CD4-positive, alpha-beta T cell (primary cell): ENCODE measurements around the gene RIPK3. TPM values are rescaled to one million over a fixed set of nuclear protein-coding genes. Genes with fewer than 3 reads are reported as not detected.

Experiments used
- ATAC-seq: fragments of 200-7000 bp; cut with Tn5 transposase; one replicate; pipeline ENCODE4 v1.10.0; 2022; ENCODE audit warnings: mild to moderate bottlenecking; ENCODE audit not compliant: poor library complexity
- CTCF ChIA-PET: fragments of 350-600 bp; sonication (Branson Sonifier 250); formaldehyde crosslinking; loops from one replicate; lab custom pipeline; 2021; ENCODE audit warnings: antibody characterized with exemption, inconsistent platforms; lab: Charles Lee
- POLR2A ChIA-PET: fragments of 350-600 bp; sonication (Branson Sonifier 250); formaldehyde crosslinking; loops from one replicate; lab custom pipeline; 2021; ENCODE audit warnings: antibody characterized with exemption, inconsistent platforms; lab: Charles Lee
- DNase-seq, 14 experiments: peaks; one replicate each; pipeline ENCODE4 v3.0.0-alpha.2; 2013 to 2020; ENCODE audit warnings: mixed read lengths in 2 of 14
- H3K27ac ChIP-seq, 2 donors: one replicate each; pipeline versions ENCODE4 v1.5.1 to v1.7.0; 2013; ENCODE audit warnings: low read length in 2 of 2, low read depth in 1 of 2, mild to moderate bottlenecking in 1 of 2
- H3K27me3 ChIP-seq, 2 experiments: 1 replicate in 1 of 2; 2 replicates in 1 of 2; pipeline versions ENCODE4 v1.6.1 to v1.7.0; 2013; ENCODE audit warnings: low read length in 2 of 2, control low read depth in 1 of 2, mild to moderate bottlenecking in 1 of 2, moderate library complexity in 1 of 2; ENCODE audit not compliant: insufficient read depth in 2 of 2, control insufficient read depth in 1 of 2
- H3K36me3 ChIP-seq: one replicate; pipeline ENCODE4 v1.6.1; 2013; ENCODE audit warnings: low read length, control low read depth; ENCODE audit not compliant: insufficient read depth
- H3K4me1 ChIP-seq: one replicate; pipeline ENCODE4 v1.6.1; 2013; ENCODE audit warnings: low read length, control low read depth; ENCODE audit not compliant: insufficient read depth
- H3K4me3 ChIP-seq: one replicate; pipeline ENCODE4 v1.5.1; 2013; ENCODE audit warnings: mild to moderate bottlenecking, low read length, moderate library complexity
- H3K9me3 ChIP-seq, 2 experiments: 1 replicate in 1 of 2; 2 replicates in 1 of 2; pipeline versions ENCODE4 v1.6.1 to v1.7.0; 2013; ENCODE audit warnings: low read length in 2 of 2, mild to moderate bottlenecking in 2 of 2, control low read depth in 1 of 2, moderate library complexity in 1 of 2; ENCODE audit not compliant: control insufficient read depth in 1 of 2, insufficient read depth in 1 of 2
- H3K27ac Mint-ChIP-seq: one replicate; pipeline ENCODE4 v1.8.0; 2020; ENCODE audit warnings: mixed read lengths
- H3K27me3 Mint-ChIP-seq: one replicate; pipeline ENCODE4 v1.8.0; 2021; ENCODE audit warnings: mixed read lengths
- H3K36me3 Mint-ChIP-seq: one replicate; pipeline ENCODE4 v1.8.0; 2021; ENCODE audit warnings: low read depth, mixed read lengths
- H3K4me1 Mint-ChIP-seq: one replicate; pipeline ENCODE4 v1.8.0; 2021; ENCODE audit warnings: low read depth, mixed read lengths
- H3K4me3 Mint-ChIP-seq: one replicate; pipeline ENCODE4 v1.8.0; 2020; ENCODE audit warnings: mild to moderate bottlenecking, mixed read lengths
- H3K9me3 Mint-ChIP-seq: one replicate; pipeline ENCODE4 v1.8.0; 2020; ENCODE audit warnings: mixed read lengths
- intact Hi-C, 2 experiments: fragments of 100-400 bp; cut with DNase I in 1 of 2; cut with micrococcal nuclease in 1 of 2; formaldehyde crosslinking; loops; one replicate each; pipeline versions ENCODE4 v1.15.1 to v1.9.0; 2023 to 2025; cut with DNase I, micrococcal nuclease
- total RNA-seq, 174 experiments: library from RNA in 2 of 174; stranded (reverse) in 2 of 174; gene quantifications; one replicate each; pipeline ENCODE4 v1.2.3 and lab custom pipeline; 2021 to 2026
- TF ChIP-seq, protein P1 (sequence below): fragments of 200-600 bp; IDR thresholded peaks from one replicate; pipeline ENCODE4 v1.8.0; 2022; ENCODE audit warnings: antibody characterized with exemption, mild to moderate bottlenecking

RIPK3 gene
- total RNA-seq, 2 experiments from 2014 or later, result 18.1 to 18.9 TPM

DNA sequence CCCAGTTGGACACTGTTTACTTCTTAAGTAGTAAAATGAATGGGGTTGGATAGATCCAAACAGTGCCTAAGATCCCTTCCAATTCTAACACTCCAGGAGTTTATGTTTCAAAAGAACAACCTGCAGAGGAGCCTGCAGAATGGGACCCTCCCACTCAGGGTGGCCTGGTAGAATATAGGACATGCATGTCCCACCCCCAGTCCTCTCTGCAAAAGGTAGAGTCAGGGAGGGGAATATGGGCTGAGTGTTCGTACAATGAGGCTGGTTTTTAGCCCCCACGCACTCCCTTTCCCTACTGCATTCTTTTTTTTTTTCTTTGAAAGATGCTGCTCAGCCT is 47.2 kb upstream of the RIPK3 start:
- Mint-ChIP-seq H3K27ac (no peak overlapping the region), H3K4me3 (no peak overlapping the region), H3K4me1 (no peaks in the 10 kb centered on the region), H3K27me3 (peaks cover 28% of the 10 kb centered on the region), H3K9me3 (no peaks in the 10 kb centered on the region), H3K36me3 (no peaks in the 10 kb centered on the region)
- no peak overlapping the region for H3K4me3 ChIP-seq
- H3K4me1 ChIP-seq, result no peaks in the 10 kb centered on the region
- H3K27me3 ChIP-seq, result peaks cover 0 to 10% of the 10 kb centered on the region in 2 experiments
- ATAC-seq, result no peak
- no peaks in the 10 kb centered on the region for H3K9me3 ChIP-seq
- POLR2A ChIA-PET, result no interaction called here
- DNase-seq, result no peak
- intact Hi-C loops, result no loop called here
- no peaks in the 10 kb centered on the region for H3K36me3 ChIP-seq
- no peak overlapping the region for H3K27ac ChIP-seq
- CTCF ChIA-PET, result no interaction called here
- TF ChIP-seq, protein P1, sequence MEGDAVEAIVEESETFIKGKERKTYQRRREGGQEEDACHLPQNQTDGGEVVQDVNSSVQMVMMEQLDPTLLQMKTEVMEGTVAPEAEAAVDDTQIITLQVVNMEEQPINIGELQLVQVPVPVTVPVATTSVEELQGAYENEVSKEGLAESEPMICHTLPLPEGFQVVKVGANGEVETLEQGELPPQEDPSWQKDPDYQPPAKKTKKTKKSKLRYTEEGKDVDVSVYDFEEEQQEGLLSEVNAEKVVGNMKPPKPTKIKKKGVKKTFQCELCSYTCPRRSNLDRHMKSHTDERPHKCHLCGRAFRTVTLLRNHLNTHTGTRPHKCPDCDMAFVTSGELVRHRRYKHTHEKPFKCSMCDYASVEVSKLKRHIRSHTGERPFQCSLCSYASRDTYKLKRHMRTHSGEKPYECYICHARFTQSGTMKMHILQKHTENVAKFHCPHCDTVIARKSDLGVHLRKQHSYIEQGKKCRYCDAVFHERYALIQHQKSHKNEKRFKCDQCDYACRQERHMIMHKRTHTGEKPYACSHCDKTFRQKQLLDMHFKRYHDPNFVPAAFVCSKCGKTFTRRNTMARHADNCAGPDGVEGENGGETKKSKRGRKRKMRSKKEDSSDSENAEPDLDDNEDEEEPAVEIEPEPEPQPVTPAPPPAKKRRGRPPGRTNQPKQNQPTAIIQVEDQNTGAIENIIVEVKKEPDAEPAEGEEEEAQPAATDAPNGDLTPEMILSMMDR, result no peak

DNA sequence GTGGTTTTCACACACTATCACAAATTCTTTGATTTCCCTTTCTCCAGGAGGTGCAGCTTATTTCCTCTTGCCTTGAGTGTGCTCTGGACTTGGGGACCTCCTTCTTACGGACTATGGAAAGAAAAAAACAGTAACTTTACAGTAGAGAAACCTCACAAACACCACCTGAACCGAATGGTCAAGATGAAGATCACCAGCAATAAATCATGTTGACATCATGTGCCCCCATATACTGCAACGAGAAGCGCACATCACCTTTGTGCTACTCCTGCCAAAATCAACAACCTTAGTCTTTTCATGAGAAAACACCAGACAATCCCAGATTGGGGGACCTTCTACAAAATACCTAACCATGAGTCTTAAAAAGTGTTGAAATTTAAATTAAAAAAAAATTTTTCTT is 45.7 kb upstream of the RIPK3 start:
- Histone ChIP-seq H3K4me3 (no peak overlapping the region), H3K4me1 (no peaks in the 10 kb centered on the region), H3K9me3 (no peaks in the 10 kb centered on the region), H3K27me3 (peaks cover 0 to under 1% of the 10 kb centered on the region in 2 experiments), H3K36me3 (no peaks in the 10 kb centered on the region), H3K27ac (no peak overlapping the region)
- Mint-ChIP-seq H3K27me3 (peaks cover 23% of the 10 kb centered on the region), H3K4me3 (no peak overlapping the region), H3K9me3 (no peaks in the 10 kb centered on the region), H3K36me3 (no peaks in the 10 kb centered on the region), H3K4me1 (no peaks in the 10 kb centered on the region), H3K27ac (no peak overlapping the region)
- intact Hi-C loops, result no loop called here
- DNase-seq (no peak), ATAC-seq (no peak)
- ChIA-PET CTCF (no interaction called here), POLR2A (no interaction called here)
- TF ChIP-seq, protein P1, result no peak

DNA sequence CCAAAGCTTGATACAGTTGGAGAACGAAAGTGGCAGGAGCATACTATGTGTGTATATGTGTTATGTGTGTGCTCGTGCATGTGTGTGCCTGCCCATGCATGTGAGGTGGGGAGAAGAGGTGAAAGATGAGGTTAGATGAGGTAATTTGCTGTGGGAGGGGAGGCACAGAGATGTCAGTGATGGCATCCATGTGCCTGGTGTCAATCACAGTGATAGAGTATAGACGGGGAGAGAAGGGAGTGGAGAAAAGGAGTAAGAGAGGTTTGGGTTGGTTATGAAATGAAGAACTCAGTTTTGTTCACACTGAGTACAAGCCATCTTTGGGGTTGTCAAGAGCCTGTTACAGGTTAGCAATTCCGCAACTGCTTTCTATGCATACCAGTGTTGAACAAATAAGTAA is 44.4 kb upstream of the RIPK3 start:
- Histone ChIP-seq H3K4me3 (no peak overlapping the region), H3K9me3 (no peaks in the 10 kb centered on the region), H3K27ac (no peak overlapping the region), H3K36me3 (no peaks in the 10 kb centered on the region), H3K4me1 (no peaks in the 10 kb centered on the region), H3K27me3 (no peaks in the 10 kb centered on the region)
- no peak for ATAC-seq
- Mint-ChIP-seq H3K4me1 (no peaks in the 10 kb centered on the region), H3K4me3 (no peak overlapping the region), H3K9me3 (no peaks in the 10 kb centered on the region), H3K27me3 (peaks cover 20% of the 10 kb centered on the region), H3K36me3 (no peaks in the 10 kb centered on the region), H3K27ac (no peak overlapping the region)
- TF ChIP-seq, protein P1, result no peak
- ChIA-PET CTCF (no interaction called here), POLR2A (no interaction called here)
- DNase-seq, result no peak
- intact Hi-C loops, result loop anchor here in 1 of 2 experiments (5.0 kb wide), 1 partner anchor 33 kb away; no protein-coding TSS in a partner anchor
